DMS79 treated with DMSO at 0.1 percent for 48 hours (cell line): Measurements from ENCODE around the gene IL1R2.
"Not testable (repeated sequence)": the region's sequence is repeated elsewhere in the genome, so short reads cannot be mapped to it uniquely, and the experiment has no call there.

ENCODE experiments used
- DNase-seq: peaks from one replicate; lab custom pipeline; 2025; lab: John Stamatoyannopoulos, UW

Gene IL1R2

DNA sequence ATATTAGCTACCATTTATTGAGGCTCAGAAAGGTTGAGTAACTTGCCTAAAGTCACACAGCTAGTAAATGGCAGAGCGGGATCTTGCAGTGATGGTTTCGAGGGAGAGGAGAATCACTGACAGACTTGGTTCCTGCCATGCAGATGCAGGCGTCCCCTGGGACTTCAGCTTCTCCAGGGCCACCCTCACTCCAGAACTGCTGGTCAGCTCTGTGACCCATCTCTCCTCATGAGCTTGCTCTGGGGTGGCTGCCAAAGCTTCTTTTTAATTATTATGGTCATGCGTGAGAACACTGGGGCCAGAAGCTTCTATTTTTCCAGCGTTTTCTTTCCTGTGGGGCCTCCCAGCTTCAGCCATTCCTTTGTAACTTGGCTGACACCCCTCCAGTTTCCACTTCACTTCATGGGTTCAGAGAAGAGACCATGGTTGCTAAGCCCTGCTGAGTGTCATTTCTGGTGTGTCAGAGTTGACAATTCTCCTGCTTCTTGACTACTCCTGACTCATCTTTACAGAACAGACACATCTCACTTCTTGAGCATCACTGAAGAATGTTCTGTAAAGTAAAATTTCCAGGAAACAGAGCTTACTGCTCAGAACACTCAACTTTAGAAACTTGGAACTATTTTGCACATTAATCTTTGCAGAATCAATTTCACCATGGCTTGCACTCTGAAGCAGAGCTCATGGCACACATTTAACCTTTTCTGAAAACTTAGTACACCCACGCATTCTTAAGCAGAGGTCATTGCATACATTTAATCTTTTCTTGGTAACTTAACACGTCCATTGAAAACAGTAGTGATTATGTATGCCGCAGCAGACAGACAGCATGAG is 70.4 kb downstream of the IL1R2 start:
- no peak for DNase-seq

GRCh38 chr2:102062802-102063201 is 71.0 kb downstream of the IL1R2 start:
- DNase-seq, result no peak

GRCh38 chr2:102063487-102063911 is 71.7 kb downstream of the IL1R2 start:
- DNase-seq, result no peak

GRCh38 chr2:102063941-102064678 is 72.3 kb downstream of the IL1R2 start:
- no peak for DNase-seq

GRCh38 chr2:102064679-102065674 is 73.2 kb downstream of the IL1R2 start:
- no peak for DNase-seq

DNA sequence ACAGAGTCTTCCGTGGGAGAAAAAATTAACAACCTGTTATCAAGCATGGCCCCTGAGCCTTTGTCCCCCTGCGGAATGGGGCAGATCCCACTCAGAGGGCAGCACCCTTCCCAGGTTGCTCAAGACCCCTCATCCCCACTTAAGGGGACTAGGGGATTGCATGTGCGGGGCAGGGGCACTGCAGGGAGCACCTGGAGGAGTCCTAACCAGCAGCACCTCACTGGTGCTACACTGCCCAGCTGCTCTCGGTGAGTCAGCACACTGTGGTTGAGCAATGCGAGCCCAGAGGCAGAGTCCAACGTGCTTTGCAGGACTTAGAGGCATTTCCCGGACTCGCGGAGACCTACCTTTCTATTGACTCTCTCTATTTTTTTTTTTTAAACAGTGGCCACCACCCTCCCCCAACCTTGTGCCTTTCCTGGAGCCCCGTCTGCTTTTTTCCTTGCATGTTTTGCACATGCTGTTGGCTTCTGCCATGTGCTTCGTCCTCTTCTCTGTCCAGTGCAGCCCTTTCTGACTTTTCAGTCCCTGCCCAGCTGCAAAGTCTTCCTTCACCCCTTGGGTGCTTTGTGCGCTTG is 74.0 kb downstream of the IL1R2 start:
- DNase-seq, result no peak

- no peak for DNase-seq
Measured at GRCh38 chr2:102066554-102066953, 74.8 kb downstream of the IL1R2 start.

DNA sequence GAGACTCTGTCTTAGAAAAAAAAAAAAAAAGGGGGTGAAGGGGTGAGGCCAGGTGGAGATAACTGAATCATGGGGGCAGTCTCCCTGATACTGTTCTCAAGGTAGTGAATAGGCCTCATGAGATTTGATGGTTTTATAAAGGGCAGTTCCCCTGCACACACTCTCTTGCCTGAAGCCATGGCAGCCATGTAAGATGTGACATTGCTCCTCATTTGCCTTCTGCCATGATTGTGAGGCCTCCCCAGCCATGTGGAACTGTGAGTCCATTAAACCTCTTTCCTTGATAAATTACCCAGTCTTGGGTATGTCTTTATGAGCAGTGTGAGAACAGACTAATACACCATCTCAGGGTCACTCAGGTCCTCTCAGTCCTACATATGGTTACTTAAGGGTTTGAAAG is 76.4 kb downstream of the IL1R2 start:
- DNase-seq, result not testable (repeated sequence)

GRCh38 chr2:102069311-102069974 is 77.7 kb downstream of the IL1R2 start:
- no peak for DNase-seq

- no peak for DNase-seq
Measured at GRCh38 chr2:102070058-102070642, 78.4 kb downstream of the IL1R2 start.

GRCh38 chr2:102072741-102073140 is 81.0 kb downstream of the IL1R2 start:
- DNase-seq, result no peak

DNA sequence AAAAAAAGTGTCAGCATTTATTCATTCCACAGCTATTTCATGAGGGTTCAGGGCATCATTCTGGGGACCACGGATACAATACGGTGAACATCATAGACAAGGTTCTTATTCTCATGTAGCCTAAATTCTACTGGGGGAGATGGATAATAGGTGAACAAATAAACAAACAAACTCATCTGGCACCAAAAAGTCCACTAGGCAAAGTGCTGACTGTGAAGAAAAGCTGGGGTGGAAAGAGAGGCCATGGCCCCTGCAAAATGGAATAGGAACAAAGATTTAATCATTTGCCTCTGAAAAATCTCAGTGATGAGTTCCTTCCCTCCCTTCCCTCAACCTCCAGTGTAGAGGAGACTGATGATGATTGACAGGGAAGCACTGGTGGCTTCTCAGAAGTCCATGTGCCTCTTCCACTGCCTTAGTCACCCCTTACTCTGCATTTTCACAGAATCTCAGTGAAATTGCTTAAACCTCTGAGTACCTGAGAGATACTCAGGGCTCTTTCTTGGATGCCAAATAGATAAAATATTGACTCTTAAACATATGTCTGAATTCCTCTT is 81.5 kb downstream of the IL1R2 start:
- DNase-seq, result no peak

DNA sequence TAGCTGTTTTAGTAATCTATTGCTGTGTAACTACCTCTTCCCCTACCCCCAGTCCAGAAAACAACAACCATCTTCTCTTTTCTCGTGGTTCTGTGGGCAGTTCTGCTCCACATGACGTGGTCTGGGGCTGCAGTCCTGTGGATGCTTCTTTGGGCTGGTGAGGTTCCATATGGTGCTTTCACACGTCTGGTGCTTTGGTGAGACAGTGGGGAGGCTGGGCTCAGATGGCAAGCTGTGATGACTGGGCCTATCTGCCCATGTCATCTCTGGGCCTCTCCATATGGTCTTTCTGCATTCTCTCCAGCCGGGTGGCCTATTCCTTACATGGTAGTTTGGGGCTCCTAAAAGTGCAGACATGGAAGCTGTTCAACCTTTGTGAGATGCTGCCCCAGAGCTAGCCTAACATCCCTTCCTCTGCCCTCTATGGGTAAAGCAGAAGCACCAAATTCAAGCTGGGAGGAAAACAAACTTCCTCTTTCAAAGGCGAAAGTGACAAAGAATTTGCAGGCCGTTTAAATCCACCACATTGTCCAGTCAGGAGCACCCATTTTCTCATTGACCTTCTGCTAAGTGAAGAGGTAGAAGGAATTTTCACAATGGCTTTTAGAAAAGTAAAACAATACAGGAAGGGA is 82.5 kb downstream of the IL1R2 start:
- no peak for DNase-seq

GRCh38 chr2:102075479-102075878 is 83.7 kb downstream of the IL1R2 start:
- DNase-seq, result no peak

- DNase-seq, result no peak
Measured at GRCh38 chr2:102076512-102076911, 84.8 kb downstream of the IL1R2 start.
